Heart left ventricle (tissue), 16 donors: ENCODE results near the gene TNS1. TPM values are rescaled to one million over a fixed set of nuclear protein-coding genes. Genes with fewer than 3 reads are reported as not detected.
"Not testable (repeated sequence)": the region's sequence is repeated elsewhere in the genome, so short reads cannot be mapped to it uniquely, and the experiment has no call there.

Experiments
- ATAC-seq, 4 donors: fragments of 200-7000 bp; cut with Tn5 transposase; one replicate each; pipeline ENCODE4 v1.9.1; 2020 to 2022; ENCODE audit warnings: moderate library complexity in 4 of 4, mild to moderate bottlenecking in 3 of 4, moderate number of reproducible peaks in 1 of 4
- DNase-seq, 5 donors: peaks; one replicate each; pipeline ENCODE4 v3.0.0-alpha.2; 2020
- H3K27ac ChIP-seq, 12 donors: fragments of 200-600 bp; sonication (generic) in 4 of 12; one replicate each; pipeline versions ENCODE4 v1.5.0 to v1.8.0; 2016 to 2022; ENCODE audit warnings: mild to moderate bottlenecking in 2 of 12
- H3K27me3 ChIP-seq, 9 donors: fragments of 200-600 bp; sonication (generic) in 2 of 9; one replicate each; pipeline versions ENCODE4 v1.5.1 to v1.8.0; 2016 to 2022; ENCODE audit warnings: mild to moderate bottlenecking in 3 of 9
- H3K36me3 ChIP-seq, 9 donors: fragments of 200-600 bp; sonication (generic) in 2 of 9; one replicate each; pipeline versions ENCODE4 v1.5.0 to v1.8.0; 2018 to 2022; ENCODE audit warnings: mild to moderate bottlenecking in 2 of 9
- H3K4me1 ChIP-seq, 12 donors: fragments of 200-600 bp; sonication (generic) in 4 of 12; one replicate each; pipeline versions ENCODE4 v1.5.0 to v1.8.0; 2016 to 2022; ENCODE audit warnings: mild to moderate bottlenecking in 3 of 12
- H3K4me3 ChIP-seq, 12 donors: fragments of 200-600 bp; sonication (generic) in 4 of 12; one replicate each; pipeline versions ENCODE4 v1.5.0 to v1.8.0; 2017 to 2022; ENCODE audit warnings: mild to moderate bottlenecking in 9 of 12, moderate library complexity in 4 of 12
- H3K9me3 ChIP-seq, 12 donors: fragments of 200-600 bp; sonication (generic) in 4 of 12; one replicate each; pipeline versions ENCODE4 v1.5.0 to v1.8.0; 2016 to 2022; ENCODE audit warnings: mild to moderate bottlenecking in 1 of 12
- POLR2A ChIP-seq, 2 donors: fragments of 450-650 bp; IDR thresholded peaks; one replicate each; pipeline ENCODE4 v1.6.1; 2017; ENCODE audit warnings: antibody characterized with exemption in 2 of 2, mild to moderate bottlenecking in 2 of 2, moderate library complexity in 2 of 2
- WGBS, 4 donors: extraction: QIAGEN DNeasy Blood & Tissue Kit in 2 of 4; methylation state at CpG; one replicate each; pipeline versions ENCODE4 v1.1.5 to v1.1.7; 2013 to 2018; 5-methylcytosine and 5-hydroxymethylcytosine counted together
- intact Hi-C, 10 donors: fragments of 100-400 bp; cut with DNase I; formaldehyde crosslinking; loops; one replicate each; pipeline versions ENCODE4 v1.11.1 to v1.14.2; 2022
- polyA plus RNA-seq, 2 donors: library from polyadenylated mRNA; stranded (reverse); fragments of 200-250 nt; gene quantifications; one replicate each; pipeline ENCODE4 v1.2.3, GENCODE V29; 2013
- total RNA-seq, 9 donors: library from RNA; depleted of rRNA in 2 of 9; stranded (reverse); fragments of >200 nt in 2 of 9; fragmentation: NEBNext Ultra II Directional in 3 of 9; extraction: Animal tissue kit (Norgen Biotek cat#: 25700) in 3 of 9; gene quantifications; one replicate each; pipeline versions ENCODE4 v1.1.0 to v1.2.4, GENCODE V29; 2016 to 2023
- TF ChIP-seq, protein P1 (sequence below), 12 donors: fragments of 200-600 bp; sonication (generic) in 4 of 12; IDR thresholded peaks; one replicate each; pipeline versions ENCODE4 v1.5.0 to v1.8.0; 2018 to 2022; ENCODE audit warnings: antibody characterized with exemption in 12 of 12, mild to moderate bottlenecking in 5 of 12
- donor health status: ischemic (EF 13 %, LVEDD 7.1; RV severe dilation, severe dysfunction).
- donor health status: healthy with polysubstance abuse.
- donor health status: DM: no; HTN: yes; CAD: no.
- donor health status: DM: no; HTN: no; CAD: no.
- donor health status: ischemic (EF 25% LVEDD 6.9; RV normal size, moderate dysfunction).
- donor health status: ischemic (EF 25% LVEDD 5.7; RV mildly dilated, moderate dysfunction).
- donor health status: healthy.
- donor health status: DM: yes; HTN: yes; CAD: no.
- donor health status: ischemic (EF 35%, LVEDD 5.7; RV mildly dilated, moderate dysfunction).
- donor health status: nonischemic (EF 11% LVEDD 7.7; RV severe dilation, severe dysfunction).
- donor health status: DM: yes; HTN: yes; CAD: no.
- donor health status: PGD.
- donor health status: ischemic (EF 29% LVEDD 5.4; RV normal size, mild dysfunction).
- donor health status: nonischemic (EF 23%, LVEDD 6.1; RV moderate dilation, normal function).

The TNS1 gene
- total and polyA plus RNA-seq, 11 donors = 243 to 899 (median 669) TPM

DNA sequence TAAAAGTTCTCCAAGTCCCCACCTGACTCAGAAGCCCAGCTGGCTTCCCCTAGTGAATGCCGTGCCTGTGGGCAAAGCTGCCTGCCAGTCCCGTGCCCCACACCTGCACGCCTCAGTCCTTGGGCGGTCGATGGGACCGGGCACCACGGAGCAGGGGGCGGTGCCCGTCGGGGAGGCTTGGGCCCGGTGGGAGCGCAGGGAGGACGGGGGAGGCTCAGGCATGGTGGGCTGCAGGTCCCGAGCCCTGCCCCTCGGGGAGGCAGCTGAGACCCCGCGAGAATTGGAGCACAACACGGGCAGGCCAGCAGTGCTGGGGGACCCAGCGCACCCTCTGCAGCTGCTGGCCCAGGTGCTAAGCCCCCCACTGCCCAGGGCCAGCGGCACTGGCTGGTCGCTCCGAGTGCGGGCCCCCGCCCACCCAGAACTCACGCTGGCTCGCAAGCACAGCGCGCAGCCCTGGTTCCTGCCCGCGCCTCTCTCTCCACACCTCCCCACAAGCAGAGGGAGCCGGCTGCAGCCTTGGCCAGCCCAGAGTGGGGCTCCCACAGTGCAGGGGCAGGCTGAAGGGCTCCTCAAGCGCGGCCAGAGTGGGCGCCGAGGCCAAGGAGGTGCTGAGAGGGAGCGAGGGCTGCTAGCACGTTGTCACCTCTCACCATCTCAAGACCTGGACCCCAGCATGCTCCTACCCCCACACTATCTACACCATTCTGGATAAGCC, 215.5 kb downstream of the TNS1 start:
- no peak for TF ChIP-seq POLR2A (IDR thresholded peaks at IDR 0.05)
- TF ChIP-seq, protein P1, sequence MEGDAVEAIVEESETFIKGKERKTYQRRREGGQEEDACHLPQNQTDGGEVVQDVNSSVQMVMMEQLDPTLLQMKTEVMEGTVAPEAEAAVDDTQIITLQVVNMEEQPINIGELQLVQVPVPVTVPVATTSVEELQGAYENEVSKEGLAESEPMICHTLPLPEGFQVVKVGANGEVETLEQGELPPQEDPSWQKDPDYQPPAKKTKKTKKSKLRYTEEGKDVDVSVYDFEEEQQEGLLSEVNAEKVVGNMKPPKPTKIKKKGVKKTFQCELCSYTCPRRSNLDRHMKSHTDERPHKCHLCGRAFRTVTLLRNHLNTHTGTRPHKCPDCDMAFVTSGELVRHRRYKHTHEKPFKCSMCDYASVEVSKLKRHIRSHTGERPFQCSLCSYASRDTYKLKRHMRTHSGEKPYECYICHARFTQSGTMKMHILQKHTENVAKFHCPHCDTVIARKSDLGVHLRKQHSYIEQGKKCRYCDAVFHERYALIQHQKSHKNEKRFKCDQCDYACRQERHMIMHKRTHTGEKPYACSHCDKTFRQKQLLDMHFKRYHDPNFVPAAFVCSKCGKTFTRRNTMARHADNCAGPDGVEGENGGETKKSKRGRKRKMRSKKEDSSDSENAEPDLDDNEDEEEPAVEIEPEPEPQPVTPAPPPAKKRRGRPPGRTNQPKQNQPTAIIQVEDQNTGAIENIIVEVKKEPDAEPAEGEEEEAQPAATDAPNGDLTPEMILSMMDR (IDR thresholded peaks at IDR 0.05) = no peak
- Histone ChIP-seq H3K9me3 (peaks cover 0 to 12% (median 0%) of the 10 kb centered on the region in 12 donors), H3K27ac (no peak overlapping the region), H3K36me3 (peaks cover 0 to 7% (median 3%) of the 10 kb centered on the region in 9 donors), H3K27me3 (no peaks in the 10 kb centered on the region), H3K4me1 (peaks cover 0 to 41% (median 22%) of the 10 kb centered on the region in 12 donors), H3K4me3 (no peak overlapping the region)
- WGBS, 4 donors = 96 to 98% (median 97%) methylated on average over 37 of the region's 37 CpGs
- DNase-seq (peak in 2 of 5 donors; percentile 30 to 64), ATAC-seq (no peak)
- intact Hi-C loops = loop anchor here in 8 of 10 donors (2.0 to 10.0 kb wide), 7 partner anchors 100 to 285 kb away; partner anchors contain the start of gene RUFY4 (in 2 of the 8)

DNA sequence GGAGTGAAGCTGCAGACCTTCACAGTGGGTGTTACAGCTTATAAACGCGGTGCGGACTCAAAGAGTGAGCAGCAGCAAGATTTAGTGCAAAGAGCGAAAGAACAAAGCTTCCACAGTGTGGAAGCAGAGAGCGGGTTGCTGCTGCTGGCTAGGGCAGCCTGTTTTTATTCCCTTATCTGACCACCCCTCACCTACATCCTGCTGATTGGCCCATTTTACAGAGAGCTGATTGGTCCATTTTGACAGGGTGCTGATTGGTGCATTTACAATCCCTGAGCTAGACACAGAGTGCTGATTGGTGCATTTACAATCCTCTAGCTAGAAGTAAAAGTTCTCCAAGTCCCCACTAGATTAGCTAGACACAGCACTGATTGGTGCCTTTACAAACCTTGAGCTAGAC, 216.2 kb downstream of the TNS1 start:
- not testable (repeated sequence) for H3K27me3 ChIP-seq, ATAC-seq, H3K27ac ChIP-seq, H3K4me3 ChIP-seq
- H3K4me1 ChIP-seq = peaks cover 0 to 39% (median 22%) of the 10 kb centered on the region in 12 donors
- H3K36me3 ChIP-seq = peaks cover 0 to 14% (median 6%) of the 10 kb centered on the region in 9 donors
- intact Hi-C loops = loop anchor here in 8 of 10 donors (1.0 to 10.0 kb wide), 8 partner anchors 101 to 286 kb away; partner anchors contain the start of gene RUFY4 (in 2 of the 8)
- WGBS, 4 donors = 88 to 97% (median 93%) methylated on average over 5 of the region's 5 CpGs
- DNase-seq = peak in 1 of 5 donors; percentile 38
- H3K9me3 ChIP-seq = peaks cover 0 to 12% (median 0%) of the 10 kb centered on the region in 12 donors

DNA sequence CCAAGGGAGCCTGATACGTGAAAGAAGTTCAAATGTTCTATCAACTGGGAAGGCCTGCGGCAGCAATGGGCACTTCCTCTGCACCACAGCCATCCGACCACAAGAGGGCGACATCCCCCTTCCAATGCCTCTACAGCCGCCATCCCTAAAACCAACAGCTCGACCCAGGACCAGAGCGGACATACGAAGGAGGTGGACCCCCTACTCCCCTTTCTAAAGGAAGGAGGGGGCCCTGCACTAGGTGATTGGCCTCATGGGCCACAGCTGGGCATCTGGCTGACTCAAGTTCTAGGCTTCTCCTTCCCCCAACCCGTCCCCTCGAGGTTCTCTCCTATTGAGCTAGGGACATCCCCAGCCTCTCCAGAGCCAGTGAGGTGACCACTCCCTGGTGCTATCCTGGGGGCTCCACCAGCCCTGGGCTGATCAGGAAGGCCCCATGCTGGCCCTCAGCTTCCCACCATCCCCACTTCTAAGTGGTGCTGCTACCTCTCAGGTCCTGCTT, 217.2 kb downstream of the TNS1 start:
- H3K36me3 ChIP-seq = peaks cover 0 to 21% (median 6%) of the 10 kb centered on the region in 9 donors
- ATAC-seq (peak; percentile 69 to 72 (median 71)), DNase-seq (peak; percentile 72 to 87 (median 79))
- 16 to 19% (median 19%) methylated on average over 10 of the region's 10 CpGs for WGBS, 4 donors
- H3K27me3 ChIP-seq = no peaks in the 10 kb centered on the region
- intact Hi-C loops = loop anchor here (1.0 to 10.0 kb wide), 12 partner anchors 102 to 287 kb away; partner anchors contain the start of gene RUFY4 (in 5 of the 10)
- peaks cover 0 to 12% (median 0%) of the 10 kb centered on the region in 12 donors for H3K9me3 ChIP-seq
- H3K4me3 ChIP-seq = no peak overlapping the region
- H3K27ac ChIP-seq = peak overlapping the region in 1 of 12 donors; percentile 33
- H3K4me1 ChIP-seq = peaks cover 0 to 31% (median 21%) of the 10 kb centered on the region in 12 donors
- no peak for TF ChIP-seq POLR2A (IDR thresholded peaks at IDR 0.05)
- TF ChIP-seq, protein P1 (IDR thresholded peaks at IDR 0.05) = peak; percentile 94 to 99 (median 96)

DNA sequence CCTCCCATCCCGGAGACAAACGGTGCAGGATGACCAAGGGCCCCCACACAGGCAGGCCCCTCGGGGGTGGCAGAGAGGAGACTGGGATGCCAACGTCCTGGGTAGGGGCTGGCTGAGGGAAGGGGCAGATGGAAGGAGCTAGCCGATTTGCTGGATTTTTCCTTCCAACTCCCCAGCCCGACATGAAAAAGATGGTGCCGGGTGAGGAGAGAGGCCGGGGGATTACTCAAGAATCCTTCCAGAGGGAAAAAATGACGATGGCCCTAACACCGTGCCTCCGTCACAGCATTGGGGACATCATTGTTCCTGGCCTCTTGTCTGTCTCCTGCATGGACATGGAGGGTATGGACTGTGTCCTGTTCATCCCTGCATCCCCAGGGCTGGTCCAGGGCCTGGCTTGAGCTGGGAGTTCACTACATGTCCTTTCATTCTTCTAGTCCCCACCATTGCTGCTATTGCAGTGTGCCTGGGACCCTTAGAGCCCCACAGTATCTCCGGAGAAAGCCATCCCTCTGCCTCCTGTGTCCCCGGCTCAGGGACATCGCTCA, 217.7 kb downstream of the TNS1 start:
- intact Hi-C loops = loop anchor here (1.0 to 10.0 kb wide), 12 partner anchors 102 to 288 kb away; partner anchors contain the start of gene RUFY4 (in 5 of the 10)
- peak in 3 of 4 donors; percentile 4 to 20 (median 12) for ATAC-seq
- Histone ChIP-seq H3K36me3 (peaks cover 0 to 21% (median 9%) of the 10 kb centered on the region in 9 donors), H3K9me3 (peaks cover 0 to 12% (median 0%) of the 10 kb centered on the region in 12 donors), H3K4me3 (no peak overlapping the region), H3K27me3 (no peaks in the 10 kb centered on the region), H3K4me1 (peaks cover 0 to 26% (median 16%) of the 10 kb centered on the region in 12 donors), H3K27ac (peak overlapping the region in 1 of 12 donors; percentile 33)
- no peak for TF ChIP-seq POLR2A (IDR thresholded peaks at IDR 0.05)
- TF ChIP-seq, protein P1 (IDR thresholded peaks at IDR 0.05) = no peak
- no peak for DNase-seq
- 58 to 67% (median 63%) methylated on average over 12 to 14 of the region's 14 CpGs for WGBS, 4 donors
